Activated T-cell treated with anti-CD3 and anti-CD28 coated beads, Interleukin-2, amount 50 U/mL, for 1 hour (primary cell): ENCODE data around the gene CACNB2.
"Not testable (repeated sequence)": the region's sequence is repeated elsewhere in the genome, so short reads cannot be mapped to it uniquely, and the experiment has no call there.

Experiments used
- DNase-seq: peaks from one replicate; pipeline ENCODE4 v3.0.0-alpha.2; 2020

CACNB2 gene

DNA sequence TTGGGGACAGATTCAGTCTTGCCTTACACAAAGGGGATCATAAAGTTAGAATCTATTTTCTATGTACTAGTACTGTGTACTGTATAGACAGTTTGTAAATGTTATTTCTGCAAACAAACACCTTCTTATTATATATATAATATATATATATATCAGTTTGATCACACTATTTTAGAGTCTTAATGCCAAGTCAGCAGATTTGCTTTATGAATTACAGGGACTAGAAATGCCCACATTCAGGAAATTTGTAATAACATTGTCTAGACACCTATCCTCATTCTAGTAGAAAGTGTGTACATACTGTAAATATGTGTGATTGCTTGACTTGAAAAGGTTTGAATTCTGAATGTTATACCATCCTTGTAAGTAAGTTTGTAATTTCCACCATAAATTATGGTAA, 400.0 kb downstream of the CACNB2 start:
- no peak for DNase-seq

DNA sequence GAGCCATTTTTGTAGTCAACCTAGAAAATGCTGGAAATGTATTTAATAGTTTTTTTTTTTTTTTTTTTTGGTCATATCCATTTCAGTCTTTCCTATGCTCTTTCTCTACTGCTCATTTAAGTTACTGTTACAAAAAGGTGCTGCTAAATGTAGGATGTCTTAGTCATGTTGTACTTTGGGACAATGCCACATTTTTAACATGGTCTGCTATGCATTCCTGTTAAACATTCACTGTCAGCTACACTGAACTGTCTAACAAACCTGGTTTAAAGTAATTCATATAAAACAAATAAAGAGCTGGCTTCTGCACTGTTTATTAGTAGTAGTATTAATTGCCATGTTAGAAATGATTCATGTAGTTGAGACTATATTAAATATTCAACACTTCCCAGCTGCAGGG, 402.6 kb downstream of the CACNB2 start:
- no peak for DNase-seq

DNA sequence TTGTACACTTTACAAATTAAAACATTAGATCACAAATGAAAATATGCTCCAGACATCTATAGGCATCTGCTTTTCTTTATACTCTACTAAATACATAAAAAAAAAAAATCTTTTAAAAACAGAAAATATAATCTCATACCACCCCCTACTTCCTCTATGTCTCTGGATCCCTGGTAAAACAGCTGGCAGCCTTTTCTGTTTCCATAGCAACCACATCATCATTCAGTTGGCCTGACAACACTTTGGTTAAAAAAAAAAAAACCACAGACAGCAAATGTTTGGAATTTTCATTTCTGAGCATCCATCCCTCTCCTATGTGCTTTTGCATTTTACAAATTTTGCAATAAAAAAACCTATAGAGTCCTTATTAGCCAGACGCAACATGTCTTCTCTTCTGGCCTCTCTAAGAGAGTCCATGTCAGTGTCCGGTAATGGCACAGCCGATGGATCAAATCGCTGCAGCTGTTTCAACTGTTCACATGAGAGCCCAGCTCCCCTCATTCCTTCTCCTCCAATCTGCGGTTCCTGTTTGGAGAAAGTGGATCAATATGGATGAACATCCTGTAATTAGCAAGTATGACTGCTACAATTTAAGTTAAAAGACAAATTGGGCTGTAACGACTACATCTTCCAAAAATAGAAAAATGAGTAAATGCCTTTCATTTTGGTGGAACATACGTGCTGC, 405.5 kb downstream of the CACNB2 start:
- no peak for DNase-seq

DNA sequence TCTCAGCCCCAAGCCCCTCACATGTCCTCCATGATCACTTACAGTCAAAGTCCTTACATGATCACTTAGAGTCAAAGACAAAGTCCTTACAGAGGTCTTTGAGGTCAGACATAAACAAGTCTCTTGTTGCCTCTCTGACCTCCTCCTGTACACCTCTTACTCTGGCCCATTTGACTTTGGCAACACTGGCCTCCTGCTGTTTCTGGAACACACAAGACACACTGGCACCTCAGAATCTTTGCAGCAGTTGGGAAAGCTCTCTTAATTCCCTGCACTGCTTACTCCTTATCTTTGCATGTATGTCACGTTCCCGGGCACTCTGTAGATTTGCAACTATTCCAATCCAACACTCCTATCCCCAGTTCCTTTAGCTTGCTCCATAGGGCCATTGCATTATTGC, 408.9 kb downstream of the CACNB2 start:
- DNase-seq, result no peak

DNA sequence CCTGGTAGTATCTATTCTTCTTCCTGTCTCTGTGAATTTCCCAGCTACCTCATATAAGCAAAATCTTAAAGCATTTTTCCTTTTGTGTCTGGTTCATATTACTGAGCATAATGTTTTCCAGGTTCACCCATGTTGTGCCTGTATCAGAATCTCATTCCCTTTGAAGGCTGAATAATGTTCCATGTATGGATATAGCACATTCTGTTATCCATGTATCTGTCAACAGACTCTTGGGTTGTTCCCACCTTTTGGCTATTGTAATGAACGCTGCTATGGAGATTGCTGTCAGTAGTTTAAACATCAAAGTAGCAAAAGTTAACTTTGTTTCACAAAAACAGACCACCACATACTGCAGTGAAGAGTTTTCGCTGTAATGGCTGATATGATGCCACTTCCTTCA, 411.2 kb downstream of the CACNB2 start:
- no peak for DNase-seq

DNA sequence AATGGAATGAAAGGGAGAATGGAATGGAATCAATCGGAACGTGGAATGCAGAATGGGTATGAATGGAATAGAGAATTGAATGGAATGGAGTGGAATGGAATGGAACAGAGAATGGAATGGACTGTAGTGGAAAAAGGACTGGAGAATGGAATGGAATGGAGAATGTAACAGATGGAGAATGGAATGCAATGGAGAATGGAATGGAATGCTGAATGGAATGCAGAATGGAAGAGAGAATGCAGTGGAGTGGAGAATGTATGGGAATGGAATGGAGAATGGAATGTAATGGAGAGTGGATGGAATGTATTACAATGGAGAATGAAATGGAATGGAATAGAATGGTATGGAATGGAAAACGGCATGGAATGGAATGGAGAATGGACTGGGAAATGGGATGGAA, 414.3 kb downstream of the CACNB2 start:
- no peak for DNase-seq

DNA sequence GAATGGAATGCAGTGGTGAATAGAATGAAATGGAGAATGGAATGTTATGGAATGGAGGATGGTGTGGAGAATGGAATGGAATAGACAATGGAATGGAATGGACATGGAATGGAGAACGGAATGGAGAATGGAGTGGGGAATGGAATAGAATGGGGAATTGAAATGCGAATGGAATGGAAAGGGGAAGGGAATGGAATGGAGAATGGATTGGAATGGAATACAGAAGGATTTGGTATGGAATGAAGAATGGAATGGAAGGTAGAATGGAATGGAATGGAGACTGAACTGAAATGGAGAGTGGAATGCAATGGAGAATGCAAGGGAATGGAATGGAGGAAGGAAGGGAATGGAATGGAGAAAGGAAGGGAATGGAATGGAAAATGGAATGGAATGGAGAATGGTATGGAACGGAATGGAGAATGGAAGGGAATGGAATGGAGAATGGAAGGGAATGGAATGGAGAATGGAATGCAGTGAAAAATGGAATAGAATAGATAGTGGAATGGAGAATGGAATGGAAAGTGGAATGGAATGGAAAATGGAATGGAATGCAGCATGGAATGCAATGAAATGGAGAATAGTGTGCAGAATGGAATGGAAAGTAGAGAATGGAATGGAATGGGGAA, 416.4 kb downstream of the CACNB2 start:
- DNase-seq, result no peak

DNA sequence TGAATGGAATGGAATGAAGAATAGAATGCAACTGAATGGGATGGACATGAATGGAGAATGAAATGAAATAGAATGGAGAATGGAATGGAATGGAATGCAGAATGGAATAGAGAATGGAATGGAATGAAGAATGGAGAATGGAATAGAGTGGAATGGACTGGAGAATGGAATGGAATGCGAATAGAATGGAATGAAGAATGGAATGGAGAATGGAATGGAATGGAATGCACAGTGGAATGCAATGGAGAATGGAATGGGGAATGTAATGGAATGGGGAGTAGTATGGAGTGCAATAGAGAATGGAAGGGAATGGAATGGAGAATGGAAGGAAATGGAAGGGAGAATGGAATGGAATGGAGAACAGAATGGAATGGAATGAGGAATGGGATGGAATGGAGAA, 417.7 kb downstream of the CACNB2 start:
- DNase-seq, result no peak

DNA sequence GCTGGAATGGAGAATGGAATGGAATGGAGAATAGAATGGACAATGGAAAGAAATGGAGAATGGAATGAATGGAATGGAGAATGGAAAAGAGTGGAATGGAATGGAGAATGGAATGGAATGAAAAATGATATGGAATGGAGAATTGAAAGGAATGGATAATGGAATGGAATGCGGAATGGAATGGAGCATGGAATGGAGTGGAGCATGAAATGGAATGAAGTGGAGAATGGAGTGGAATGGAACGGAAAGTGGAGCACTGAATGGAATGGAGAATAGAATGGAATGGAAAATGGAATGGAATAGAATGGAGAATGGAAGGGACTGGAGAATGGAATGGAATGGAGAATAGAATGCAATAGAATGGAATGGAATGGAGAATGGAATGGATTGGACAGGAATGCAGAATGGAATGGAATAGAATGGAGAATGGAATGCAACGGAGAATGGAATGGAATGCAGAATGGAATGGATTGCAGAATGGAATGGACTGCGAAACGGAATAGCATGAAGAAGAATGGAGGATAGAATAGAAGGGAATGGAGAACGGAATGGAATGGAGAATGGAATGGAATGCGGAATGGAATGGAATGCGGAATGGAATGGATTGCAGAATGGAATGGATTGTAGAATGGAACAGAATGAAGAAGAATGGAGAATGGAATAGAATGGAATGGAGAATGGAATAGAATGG, 421.8 kb downstream of the CACNB2 start:
- no peak for DNase-seq

DNA sequence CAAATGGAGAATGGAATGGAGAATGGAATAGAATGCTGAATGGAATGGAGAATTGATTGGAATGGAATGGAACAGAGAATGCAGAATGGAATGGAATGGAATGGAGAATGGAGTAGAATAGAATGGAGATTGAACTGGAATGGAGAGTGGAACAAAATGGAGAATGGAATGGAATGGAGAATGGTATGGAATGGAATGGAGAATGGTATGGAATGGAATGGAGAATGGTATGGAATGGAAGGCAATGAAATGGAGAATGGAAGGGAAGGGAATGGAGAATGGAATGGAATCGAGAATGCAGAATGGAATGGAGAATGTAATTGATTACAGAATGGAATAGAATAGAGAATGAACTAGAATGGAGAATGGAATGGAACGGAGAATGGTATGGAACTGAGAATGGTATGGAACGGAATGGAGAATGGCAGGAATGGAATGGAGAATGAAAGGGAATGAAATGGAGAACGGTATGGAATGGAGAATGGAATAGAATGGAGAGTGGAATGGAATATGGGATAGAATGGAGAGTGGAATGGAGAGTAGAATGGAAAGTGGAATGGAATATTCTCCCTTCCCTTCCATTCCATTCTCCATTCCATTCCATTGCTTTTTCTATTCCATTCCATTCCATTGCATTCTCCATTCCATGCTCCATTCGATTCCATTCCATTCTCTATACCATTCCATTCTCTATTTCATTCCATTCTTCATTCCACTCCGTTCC, 422.9 kb downstream of the CACNB2 start:
- no peak for DNase-seq

DNA sequence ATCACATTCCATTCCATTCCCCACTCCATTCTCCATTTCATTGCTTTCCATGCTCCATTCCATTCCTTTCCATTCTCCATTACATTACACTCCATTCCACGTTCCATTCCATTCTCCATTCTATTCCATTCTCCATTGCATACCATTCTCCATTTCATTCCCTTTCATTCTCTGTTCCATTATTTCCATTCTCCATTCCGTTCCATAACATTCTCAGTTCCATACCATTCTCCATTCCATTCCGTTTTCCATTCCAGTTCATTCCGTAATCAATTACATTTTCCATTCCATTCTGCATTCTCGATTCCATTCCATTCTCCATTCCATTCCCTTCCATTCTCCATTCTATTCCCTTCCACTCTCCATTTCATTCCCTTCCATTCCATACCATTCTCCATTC, 424.8 kb downstream of the CACNB2 start:
- DNase-seq, result no peak

DNA sequence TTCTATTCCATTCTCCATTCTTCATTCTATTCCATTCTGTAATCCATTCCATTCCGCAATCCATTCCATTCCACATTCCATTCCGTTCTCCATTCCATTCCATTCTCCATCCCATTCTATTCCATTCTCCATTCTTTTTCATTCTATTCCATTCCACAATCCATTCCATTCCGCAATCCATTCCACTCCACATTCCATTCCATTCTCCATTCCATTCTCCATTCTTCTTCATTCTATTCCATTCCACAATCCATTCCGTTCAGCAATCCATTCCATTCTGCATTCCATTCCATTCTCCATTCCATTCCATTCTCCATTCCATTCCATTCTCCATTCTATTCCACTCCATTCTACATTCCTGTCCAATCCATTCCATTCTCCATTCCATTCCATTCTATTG, 426.0 kb downstream of the CACNB2 start:
- DNase-seq, result no peak

DNA sequence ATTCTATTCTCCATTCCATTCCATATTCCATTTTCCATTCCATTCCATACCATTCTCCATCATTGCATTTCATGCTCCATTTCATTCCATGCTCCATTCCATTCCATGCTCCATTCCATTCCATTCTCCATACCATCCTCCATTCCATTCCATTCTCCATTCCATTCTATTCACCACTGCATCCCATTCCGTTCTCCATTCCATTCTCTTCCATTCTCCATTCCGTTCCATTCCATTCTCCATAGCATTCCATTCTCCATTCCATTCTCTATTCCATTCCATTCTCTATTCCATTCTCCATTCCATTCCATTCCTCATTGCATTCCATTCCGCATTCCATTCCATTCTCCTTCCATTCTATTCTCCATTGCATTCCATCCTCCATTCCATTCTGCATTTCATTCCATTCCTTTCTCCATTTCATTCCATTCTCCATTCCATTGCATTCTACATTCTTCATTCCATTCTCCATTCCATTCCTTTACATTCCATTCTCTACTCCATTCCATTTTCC, 427.2 kb downstream of the CACNB2 start:
- no peak for DNase-seq

DNA sequence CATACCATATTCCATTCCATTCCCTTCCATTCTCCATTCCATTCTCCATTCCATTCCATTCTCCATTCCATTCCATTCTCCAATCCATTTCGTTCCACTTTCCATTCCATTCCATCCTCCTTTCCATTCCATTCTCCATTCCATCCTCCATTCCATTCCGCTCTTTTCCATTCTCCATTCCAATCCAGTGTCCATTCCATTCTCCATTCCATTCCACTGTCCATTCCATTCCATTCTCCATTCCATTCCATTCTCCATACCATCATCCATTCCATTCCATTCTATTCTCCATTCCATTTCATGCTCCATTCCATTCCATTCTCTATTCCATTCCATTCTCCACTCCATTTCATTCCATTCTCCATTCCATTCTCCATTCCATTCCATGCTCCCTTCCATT, 430.2 kb downstream of the CACNB2 start:
- not testable (repeated sequence) for DNase-seq

DNA sequence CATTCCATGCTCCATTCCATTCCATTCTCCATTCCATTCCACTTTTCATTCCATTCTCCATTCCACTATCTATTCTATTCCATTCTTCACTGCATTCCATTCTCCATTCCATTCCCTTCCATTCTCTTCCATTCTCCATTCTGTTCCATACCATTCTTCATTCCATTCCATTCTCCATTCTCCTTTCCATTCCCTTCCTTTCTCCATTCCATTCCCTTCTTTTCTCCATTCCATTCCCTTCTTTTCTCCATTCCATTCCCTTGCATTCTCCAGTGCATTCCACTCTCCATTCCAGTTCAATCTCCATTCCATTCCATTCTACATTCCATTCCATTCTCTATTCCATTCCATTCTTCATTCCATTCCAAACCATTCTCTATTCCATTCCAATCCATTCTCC, 430.9 kb downstream of the CACNB2 start:
- DNase-seq, result no peak

DNA sequence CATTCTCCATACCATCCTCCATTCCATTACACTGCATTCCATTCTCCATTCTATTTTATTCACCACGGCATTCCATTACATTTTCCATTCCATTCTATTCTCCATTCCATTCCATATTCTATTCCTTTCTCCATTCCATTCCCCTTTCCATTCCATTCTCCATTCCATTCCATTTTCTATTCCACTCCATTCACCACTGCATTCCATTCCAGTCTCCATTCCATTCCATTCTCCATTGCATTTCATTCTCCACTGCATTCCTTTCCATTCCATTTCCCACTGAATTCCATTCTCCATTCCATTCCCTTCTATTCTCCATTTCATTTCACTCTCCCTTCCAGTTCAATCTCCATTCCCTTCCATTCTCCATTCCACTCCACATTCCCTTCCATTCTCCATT, 431.6 kb downstream of the CACNB2 start:
- DNase-seq, result no peak

DNA sequence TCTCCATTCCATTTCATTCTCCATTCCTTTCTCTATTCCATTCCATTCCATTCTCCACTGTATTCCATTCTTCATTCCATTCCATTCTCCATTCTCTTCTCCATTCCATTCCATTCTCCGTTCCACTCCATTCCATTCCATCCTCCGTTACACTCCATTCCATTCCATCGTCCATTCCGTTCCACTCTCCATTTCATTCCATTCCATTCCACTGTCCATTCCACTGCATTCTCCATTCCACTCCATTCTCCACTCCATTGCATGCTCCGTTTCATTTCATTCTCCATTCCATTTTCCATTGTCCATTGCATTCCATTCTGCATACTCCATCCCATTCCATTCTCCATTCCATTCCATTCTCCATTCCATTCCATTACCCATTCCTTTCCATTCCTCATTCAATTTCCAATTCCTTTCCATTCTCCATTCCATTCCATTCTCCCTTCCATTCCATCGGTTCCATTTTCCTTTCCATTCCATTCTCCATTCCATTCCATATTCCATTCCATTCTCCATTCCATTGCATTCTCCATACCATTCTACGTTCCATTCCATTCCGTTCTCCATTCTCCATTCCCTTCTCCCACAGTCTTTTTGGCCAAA, 432.8 kb downstream of the CACNB2 start:
- DNase-seq, result no peak

DNA sequence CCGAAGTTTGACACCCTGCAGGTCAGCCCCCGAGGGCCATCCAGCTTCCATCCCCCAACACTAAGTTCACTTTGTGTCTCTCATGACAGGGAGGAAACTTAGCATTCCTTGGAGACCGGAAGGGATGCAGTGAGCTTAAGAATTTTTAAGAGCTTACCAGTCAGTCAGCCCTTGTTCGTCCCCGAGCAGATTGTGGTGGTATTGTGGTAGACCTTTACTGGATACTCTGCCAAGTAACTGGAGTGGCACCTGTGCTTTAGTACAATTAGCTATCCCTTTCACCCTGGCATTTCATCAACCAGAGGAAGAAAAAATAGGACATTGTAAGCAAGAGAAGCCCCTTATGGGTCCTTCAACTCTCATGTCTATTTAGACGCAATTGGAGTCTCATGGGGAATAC, 436.4 kb downstream of the CACNB2 start:
- no peak for DNase-seq

DNA sequence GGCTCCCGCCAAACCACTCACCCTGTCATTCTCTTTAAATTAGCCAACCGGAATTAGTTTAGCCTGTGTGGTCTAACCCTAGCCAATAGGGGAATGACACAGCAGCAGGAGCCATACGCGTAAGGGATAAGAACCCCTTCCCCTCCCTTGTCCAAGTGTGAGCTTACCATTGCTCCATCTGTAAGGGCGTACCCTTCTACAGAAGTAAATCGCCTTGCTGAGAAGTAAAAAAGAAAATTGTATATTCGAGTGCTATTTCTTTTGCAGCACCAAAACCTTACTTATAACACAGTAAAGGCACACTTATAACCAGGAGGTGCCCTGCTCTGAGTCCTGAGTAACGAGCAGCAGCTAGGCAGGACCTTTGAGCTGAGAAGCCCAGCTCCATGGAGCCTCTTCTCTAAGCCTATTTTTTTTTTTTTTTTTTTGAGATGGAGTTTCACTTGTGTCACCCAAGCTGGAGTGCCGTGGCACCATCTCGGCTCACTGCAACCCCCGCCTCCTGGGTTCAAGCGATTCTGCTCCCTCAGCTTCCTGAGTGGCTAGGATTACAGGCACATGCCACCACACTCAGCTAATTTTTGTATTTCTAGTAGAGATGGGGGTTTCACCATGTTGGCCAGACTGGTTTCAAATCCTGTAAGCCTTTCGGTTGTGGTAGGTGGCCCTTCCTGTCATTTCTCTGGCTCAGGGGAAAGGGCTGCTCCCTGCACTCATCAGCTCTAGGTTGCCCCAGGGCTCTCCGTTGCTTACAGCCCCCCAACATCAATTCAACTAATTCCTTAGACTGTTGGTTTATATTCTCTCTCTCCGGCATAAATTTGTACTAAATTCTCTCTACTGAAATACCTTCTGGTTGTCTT, 437.8 kb downstream of the CACNB2 start:
- no peak for DNase-seq

DNA sequence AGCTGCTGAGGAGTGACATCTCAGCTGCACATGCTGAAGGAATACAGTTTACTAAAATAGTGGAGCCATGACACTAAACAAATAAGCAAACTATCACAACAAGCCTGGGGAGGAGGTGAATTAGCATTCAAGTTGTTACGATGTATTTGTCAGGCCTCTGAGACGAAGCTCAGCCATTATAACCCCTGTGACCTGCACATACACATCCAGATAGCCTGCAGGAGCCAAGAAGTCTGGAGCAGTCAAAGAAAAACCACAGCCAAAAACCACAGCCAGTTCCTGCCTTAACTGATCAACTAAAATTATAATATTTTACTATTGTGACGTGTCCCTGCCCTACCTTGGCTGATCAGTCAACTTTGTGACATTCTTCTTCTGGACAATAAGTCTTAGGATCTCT, 442.6 kb downstream of the CACNB2 start:
- DNase-seq, result no peak

DNA sequence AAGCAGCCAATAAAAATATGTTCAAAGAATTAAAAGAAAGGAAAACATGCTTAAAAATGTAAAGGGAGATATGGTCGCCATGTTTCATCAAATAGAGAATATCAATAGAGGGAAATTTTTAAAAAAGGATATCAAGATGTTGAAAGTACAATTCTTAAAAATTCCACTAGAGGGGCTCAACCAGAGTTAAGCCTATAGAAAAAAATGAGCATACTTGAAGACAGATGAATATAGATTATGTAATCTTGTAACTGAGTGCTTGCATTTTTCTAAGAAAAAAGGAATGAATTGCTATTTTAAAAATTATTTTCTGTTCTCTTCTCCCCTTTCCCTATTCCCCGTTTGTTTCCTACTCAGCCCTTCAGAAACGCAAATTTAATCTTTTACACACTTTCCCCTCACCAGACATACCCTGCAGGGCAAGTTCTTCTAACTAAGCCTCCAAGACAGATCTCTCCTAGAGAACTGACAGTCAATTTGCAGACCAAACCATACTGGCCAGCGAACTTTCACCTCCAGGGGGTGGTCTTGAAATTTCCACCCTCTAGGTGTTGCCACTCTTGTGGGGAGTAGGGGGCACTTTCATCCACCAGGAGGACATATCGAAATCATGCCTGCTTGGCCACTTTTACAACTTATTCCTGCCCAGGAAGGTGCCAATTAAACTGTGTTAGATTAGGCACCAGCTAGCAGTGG, 443.5 kb downstream of the CACNB2 start:
- DNase-seq, result no peak

DNA sequence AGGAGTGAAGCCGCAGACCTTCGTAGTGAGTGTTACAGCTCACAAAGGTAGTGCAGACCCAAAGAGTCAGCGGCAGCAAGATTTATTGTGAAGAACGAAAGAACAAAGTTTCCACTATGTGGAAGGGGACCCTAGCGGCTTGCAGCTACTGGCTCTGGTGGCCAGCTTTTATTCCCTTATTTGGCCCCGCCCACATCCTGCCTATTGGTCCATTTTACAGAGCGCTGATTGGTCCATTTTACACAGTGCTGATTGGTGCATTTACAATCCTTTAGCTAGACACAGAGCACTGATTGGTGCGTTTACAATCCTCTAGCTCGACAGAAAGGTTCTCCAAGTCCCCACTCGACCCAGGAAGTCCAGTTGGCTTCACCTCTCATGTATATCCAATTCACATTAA, 446.4 kb downstream of the CACNB2 start:
- not testable (repeated sequence) for DNase-seq
